Nephron (organoid): ENCODE results near the gene SCLY.
"Not testable (repeated sequence)": the region's sequence is repeated elsewhere in the genome, so short reads cannot be mapped to it uniquely, and the experiment has no call there.

Experiments
- H3K27ac Mint-ChIP-seq, 3 experiments: 2 replicates each; pipeline ENCODE4 v1.8.0; 2020; ENCODE audit warnings: mixed read lengths in 3 of 3, mild to moderate bottlenecking in 2 of 3, moderate library complexity in 1 of 3
- H3K27me3 Mint-ChIP-seq: 2 replicates; pipeline ENCODE4 v1.8.0; 2021; ENCODE audit warnings: low read depth, mild to moderate bottlenecking, moderate library complexity, mixed read lengths
- H3K36me3 Mint-ChIP-seq: 2 replicates; pipeline ENCODE4 v1.8.0; 2020; ENCODE audit warnings: low read depth, mixed read lengths
- H3K4me1 Mint-ChIP-seq: 2 replicates; pipeline ENCODE4 v1.8.0; 2020; ENCODE audit warnings: mixed read lengths
- H3K4me3 Mint-ChIP-seq, 3 experiments: 2 replicates each; pipeline ENCODE4 v1.8.0; 2020; ENCODE audit warnings: mild to moderate bottlenecking in 3 of 3, mixed read lengths in 3 of 3, moderate library complexity in 2 of 3
- H3K9me3 Mint-ChIP-seq: 2 replicates; pipeline ENCODE4 v1.8.0; 2020; ENCODE audit warnings: mixed read lengths
- TF ChIP-seq, protein P1 (sequence below), 3 experiments: fragments of 200-600 bp; sonication (generic); IDR thresholded peaks; one replicate each; pipeline ENCODE4 v1.5.0; 2021; ENCODE audit warnings: antibody characterized with exemption in 3 of 3; ENCODE audit not compliant: unreplicated experiment in 3 of 3

Gene SCLY

DNA sequence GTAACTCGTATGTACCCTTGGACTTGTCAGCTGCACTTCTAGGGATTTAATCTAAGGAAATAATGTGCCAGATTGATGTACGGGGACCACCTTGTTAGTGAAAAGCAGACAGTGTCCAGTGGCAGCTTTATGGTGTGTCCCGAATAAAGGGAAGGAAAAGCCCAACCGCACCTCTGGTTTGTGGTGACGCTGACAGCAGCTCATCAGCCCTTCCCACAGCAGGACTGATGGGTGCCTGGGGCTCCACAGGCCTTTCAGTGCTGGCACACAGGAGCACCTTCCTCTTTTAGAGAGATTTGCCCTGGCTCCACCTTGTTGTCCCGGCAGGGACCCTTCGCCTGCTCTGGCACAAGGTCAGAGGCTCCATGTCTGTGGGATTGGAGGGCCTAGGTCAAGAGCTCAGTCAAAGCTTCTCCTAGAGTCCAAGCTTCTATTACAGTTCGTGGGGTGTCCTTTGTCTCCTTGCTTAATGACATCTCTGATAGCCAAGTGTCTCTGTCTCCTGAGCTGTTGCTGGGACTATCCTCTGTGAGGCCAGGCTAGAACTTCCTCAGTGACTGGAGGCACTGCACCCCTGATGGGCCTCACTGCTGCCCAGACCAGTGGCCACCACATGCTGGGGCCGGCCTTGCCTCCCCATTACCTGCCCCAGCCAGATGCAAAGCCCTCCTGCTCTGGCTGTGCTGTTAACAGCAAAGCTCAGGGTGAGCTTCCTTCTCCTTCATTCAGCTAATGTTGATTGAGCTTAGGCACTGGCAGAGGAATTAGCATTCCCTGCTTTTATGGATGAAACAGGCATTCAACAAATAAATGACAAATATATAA, 33.0 kb upstream of the SCLY start:
- Mint-ChIP-seq H3K27ac (no peak overlapping the region), H3K9me3 (no peaks in the 10 kb centered on the region), H3K4me1 (no peaks in the 10 kb centered on the region), H3K4me3 (no peak overlapping the region), H3K36me3 (peaks cover 35% of the 10 kb centered on the region), H3K27me3 (peaks cover 3% of the 10 kb centered on the region)
- TF ChIP-seq, protein P1, sequence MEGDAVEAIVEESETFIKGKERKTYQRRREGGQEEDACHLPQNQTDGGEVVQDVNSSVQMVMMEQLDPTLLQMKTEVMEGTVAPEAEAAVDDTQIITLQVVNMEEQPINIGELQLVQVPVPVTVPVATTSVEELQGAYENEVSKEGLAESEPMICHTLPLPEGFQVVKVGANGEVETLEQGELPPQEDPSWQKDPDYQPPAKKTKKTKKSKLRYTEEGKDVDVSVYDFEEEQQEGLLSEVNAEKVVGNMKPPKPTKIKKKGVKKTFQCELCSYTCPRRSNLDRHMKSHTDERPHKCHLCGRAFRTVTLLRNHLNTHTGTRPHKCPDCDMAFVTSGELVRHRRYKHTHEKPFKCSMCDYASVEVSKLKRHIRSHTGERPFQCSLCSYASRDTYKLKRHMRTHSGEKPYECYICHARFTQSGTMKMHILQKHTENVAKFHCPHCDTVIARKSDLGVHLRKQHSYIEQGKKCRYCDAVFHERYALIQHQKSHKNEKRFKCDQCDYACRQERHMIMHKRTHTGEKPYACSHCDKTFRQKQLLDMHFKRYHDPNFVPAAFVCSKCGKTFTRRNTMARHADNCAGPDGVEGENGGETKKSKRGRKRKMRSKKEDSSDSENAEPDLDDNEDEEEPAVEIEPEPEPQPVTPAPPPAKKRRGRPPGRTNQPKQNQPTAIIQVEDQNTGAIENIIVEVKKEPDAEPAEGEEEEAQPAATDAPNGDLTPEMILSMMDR (IDR thresholded peaks at IDR 0.05; ENCODE audit: unreplicated experiment in 3 of 3): no peak

DNA sequence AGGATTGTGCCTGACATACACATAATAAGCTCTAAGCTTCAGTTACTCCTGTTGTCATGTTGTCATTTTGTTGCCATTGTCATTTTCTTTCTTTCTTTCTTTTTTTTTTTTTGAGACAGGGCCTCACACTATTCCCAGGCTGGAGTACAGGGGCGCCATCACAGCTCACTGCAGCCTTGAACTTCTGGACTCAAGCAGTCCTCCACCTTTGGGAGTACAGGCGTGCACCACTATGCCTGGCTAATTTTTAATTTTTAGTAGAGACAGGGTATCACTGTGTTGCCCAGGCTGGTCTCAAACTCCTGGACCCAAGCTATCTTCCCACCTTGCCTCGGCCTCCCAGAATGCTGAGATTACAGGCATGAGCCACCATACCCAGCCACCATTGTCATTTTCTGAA, 30.9 kb upstream of the SCLY start:
- peaks cover 3% of the 10 kb centered on the region for H3K27me3 Mint-ChIP-seq
- H3K4me1 Mint-ChIP-seq: no peaks in the 10 kb centered on the region
- H3K36me3 Mint-ChIP-seq: peaks cover 35% of the 10 kb centered on the region
- TF ChIP-seq, protein P1 (IDR thresholded peaks at IDR 0.05; ENCODE audit: unreplicated experiment in 3 of 3): no peak
- no peak overlapping the region for H3K4me3 Mint-ChIP-seq
- no peak overlapping the region for H3K27ac Mint-ChIP-seq
- no peaks in the 10 kb centered on the region for H3K9me3 Mint-ChIP-seq

DNA sequence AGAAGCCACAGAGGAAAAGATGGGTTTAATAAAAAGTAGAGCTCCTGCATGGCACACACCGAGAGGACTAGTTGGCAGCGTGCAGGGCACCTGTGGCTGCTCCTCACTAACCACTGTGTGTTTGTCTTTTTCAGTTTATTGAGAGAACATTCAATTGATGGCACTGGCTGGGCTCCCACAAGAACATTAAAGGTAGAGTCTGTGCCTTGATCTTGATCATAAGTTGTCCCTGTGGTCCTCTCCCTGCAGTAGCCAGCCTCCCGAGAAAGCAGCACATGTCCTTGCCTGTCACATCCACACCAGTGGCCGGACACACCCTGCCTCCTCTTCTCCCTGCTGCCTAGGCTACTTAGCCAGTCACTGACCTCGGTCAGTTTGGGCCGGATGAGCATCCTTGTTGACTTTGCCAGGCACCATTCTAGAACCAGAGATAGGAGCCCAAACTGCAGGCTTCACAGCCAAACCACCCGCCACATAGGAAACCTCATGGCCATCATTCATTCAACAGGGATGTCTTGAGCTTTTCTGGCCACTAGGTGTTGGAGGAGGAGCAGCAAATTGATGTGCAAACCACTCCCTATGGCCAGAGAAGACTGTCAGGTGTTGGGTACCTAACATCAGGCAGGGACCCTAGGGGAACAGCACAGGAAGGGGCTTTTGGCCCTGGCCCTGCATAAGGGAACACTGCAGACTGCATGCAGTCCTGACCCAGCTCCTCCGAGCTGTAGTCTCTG, 30.2 kb upstream of the SCLY start:
- Mint-ChIP-seq H3K9me3 (no peaks in the 10 kb centered on the region), H3K4me1 (no peaks in the 10 kb centered on the region), H3K27ac (no peak overlapping the region), H3K4me3 (no peak overlapping the region), H3K36me3 (peaks cover 38% of the 10 kb centered on the region), H3K27me3 (peaks cover 3% of the 10 kb centered on the region)
- TF ChIP-seq, protein P1 (IDR thresholded peaks at IDR 0.05; ENCODE audit: unreplicated experiment in 3 of 3): no peak

DNA sequence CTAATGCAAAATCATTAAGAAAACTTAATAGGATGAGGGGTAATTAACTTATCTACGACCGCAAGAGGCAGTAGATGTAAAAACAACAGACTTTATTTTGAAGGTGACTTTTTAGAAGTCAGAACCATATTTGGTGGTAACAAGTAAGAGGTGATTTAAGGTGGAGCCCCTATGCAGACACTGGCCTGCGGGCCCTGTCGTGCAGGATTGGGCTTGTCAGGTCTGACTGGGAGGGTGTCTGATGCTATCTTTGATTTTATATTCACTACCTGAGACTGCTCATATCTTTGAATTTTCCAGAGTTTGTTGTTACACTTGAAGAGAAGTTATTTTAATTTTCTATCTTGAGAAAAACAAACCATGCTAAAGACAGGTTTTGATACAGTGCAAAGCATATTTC, 29.1 kb upstream of the SCLY start:
- no peaks in the 10 kb centered on the region for H3K9me3 Mint-ChIP-seq
- no peak overlapping the region for H3K4me3 Mint-ChIP-seq
- H3K36me3 Mint-ChIP-seq: peaks cover 39% of the 10 kb centered on the region
- H3K4me1 Mint-ChIP-seq: no peaks in the 10 kb centered on the region
- peaks cover 3% of the 10 kb centered on the region for H3K27me3 Mint-ChIP-seq
- TF ChIP-seq, protein P1 (IDR thresholded peaks at IDR 0.05; ENCODE audit: unreplicated experiment in 3 of 3): no peak
- no peak overlapping the region for H3K27ac Mint-ChIP-seq

DNA sequence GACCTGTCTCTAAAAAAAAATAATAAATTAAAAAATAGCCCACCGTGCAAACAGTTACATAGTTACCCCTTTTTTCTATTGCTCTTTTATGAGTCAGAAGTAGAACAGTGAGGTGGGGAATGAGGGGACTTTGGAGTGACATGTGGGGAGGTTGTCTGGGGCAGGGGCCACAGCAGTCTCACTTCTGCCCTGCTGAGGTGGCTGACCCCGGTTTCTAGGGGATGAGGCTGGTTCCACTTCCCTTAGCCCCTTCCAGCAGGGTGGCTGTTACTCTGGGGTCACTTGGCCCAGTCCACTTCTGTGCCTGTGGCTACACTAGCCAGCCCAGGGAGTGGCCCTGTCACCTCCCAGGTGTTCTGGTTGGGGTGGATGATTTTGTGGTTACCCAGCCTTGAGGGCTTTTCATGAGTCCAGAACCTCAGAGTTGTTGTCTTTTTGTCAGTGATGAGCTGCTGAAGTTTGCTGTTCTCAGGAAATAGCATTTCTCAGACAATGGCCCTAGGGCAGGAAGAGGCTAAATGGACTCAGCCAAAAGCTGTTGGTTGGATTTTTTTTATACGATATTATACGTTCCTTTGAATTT, 28.0 kb upstream of the SCLY start:
- Mint-ChIP-seq H3K27ac (no peak overlapping the region), H3K4me3 (no peak overlapping the region), H3K27me3 (peaks cover 3% of the 10 kb centered on the region), H3K36me3 (peaks cover 38% of the 10 kb centered on the region), H3K9me3 (no peaks in the 10 kb centered on the region), H3K4me1 (no peaks in the 10 kb centered on the region)
- TF ChIP-seq, protein P1 (IDR thresholded peaks at IDR 0.05; ENCODE audit: unreplicated experiment in 3 of 3): no peak

DNA sequence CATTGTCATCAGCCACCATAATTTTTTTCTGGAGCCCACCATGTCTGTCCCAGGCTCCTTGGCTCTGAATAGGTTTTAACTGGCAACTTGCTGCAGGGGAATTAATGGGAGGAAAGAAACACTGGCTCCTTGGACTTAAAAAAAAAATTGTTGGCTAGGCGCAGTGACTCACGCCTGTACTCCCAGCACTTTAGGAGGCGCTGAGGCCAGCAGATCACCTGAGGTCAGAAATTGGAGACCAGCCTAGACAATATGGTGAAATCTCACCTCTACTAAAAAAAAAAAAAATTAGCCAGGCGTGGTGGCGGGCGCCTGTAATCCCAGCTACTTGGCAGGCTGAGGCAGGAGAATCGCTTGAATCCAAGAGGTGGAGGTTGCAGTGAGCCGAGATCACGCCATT, 26.8 kb upstream of the SCLY start:
- not testable (repeated sequence) for H3K27me3 Mint-ChIP-seq, H3K4me3 Mint-ChIP-seq, H3K27ac Mint-ChIP-seq, H3K4me1 Mint-ChIP-seq, H3K9me3 Mint-ChIP-seq
- peaks cover 45% of the 10 kb centered on the region for H3K36me3 Mint-ChIP-seq
